ENCODE measurements around the gene CLCNKB. TPM values are rescaled to one million over a fixed set of nuclear protein-coding genes. Genes with fewer than 3 reads are reported as not detected.

CLCNKB gene
- total and polyA plus RNA-seq, 2 of the 13 experiments (the other 11 are each of a cell fraction or from before 2014, with no cell fraction given): 0.04 TPM; not detected in 1

- CTCF ChIA-PET (ENCODE audit: low intra/inter-chr PET ratio, low total read pairs): interaction anchor here (5.7 kb wide), 1 partner anchor 107 kb away, joined by 98 read pairs; no protein-coding TSS in a partner anchor
Measured at GRCh38 chr1:16080422-16081150, 37.0 kb downstream of the CLCNKB start.

More at GRCh38 chr1:16080422-16081150, 37.0 kb downstream of the CLCNKB start:
- in situ Hi-C loops (cut with HindIII; ENCODE audit: extremely low pct_ligation_motif_present, low pct_unique_long_range_greater_than_20kb): loop anchor here (5.0 kb wide), 1 partner anchor 37 kb away; no protein-coding TSS in a partner anchor
- intact Hi-C loops (cut with micrococcal nuclease; ENCODE audit: unreplicated experiment): no loop called here
- no peaks in the 10 kb centered on the region for H4K20me1 ChIP-seq (ENCODE audit: insufficient read depth, low read length)
- H3K9ac ChIP-seq (ENCODE audit: insufficient read depth, low read depth, low read length): no peak overlapping the region
- H3K79me2 ChIP-seq (ENCODE audit: insufficient read depth, low read length): no peaks in the 10 kb centered on the region
- POLR2A ChIA-PET: no interaction called here
- no peak overlapping the region for H3K4me2 ChIP-seq (ENCODE audit: low read depth, low read length)
- peaks cover 0 to 17% of the 10 kb centered on the region in 2 experiments; a peak in 2 of 5 replicates for H3K27me3 ChIP-seq (ENCODE audit: control insufficient read depth in 1 of 2, insufficient read depth in 2 of 2, low read length in 2 of 2)
- H3K36me3 ChIP-seq (replicated peaks in 1 of 2; ENCODE audit: control insufficient read depth in 1 of 2, insufficient read depth in 2 of 2, low read length in 2 of 2): no peaks in the 10 kb centered on the region
- DNase-seq (ENCODE audit: low spot score) (no peak), FAIRE-seq (no peak), ATAC-seq (no peak)
- no TSS peak for BruUV-seq (replicated peaks)
- 27% methylated on average over 4 of the region's 5 CpGs for WGBS (ENCODE audit: low lambda C conversion rate)
- H2AFZ ChIP-seq (ENCODE audit: low read length): no peak overlapping the region
- no peak for TF ChIP-seq ZNF383 (CRISPR knock-in tag; IDR thresholded peaks at IDR 0.05; ENCODE audit: borderline replicate concordance)
- TF ChIP-seq GABPB1 (CRISPR knock-in tag; IDR thresholded peaks at IDR 0.05): no peak
- TF ChIP-seq ATF5 (CRISPR knock-in tag; IDR thresholded peaks at IDR 0.05; ENCODE audit: low read depth): no peak
- no peak for TF ChIP-seq HNRNPH1 (optimal IDR thresholded peaks at IDR 0.05; ENCODE audit: low read depth, low read length)
- no peak for TF ChIP-seq BRCA1 (CRISPR knock-in tag; IDR thresholded peaks at IDR 0.05)
- TF ChIP-seq CAMTA2 (CRISPR knock-in tag; IDR thresholded peaks at IDR 0.05; ENCODE audit: borderline replicate concordance): no peak
- TF ChIP-seq ZNF24 (IDR thresholded peaks at IDR 0.05): no peak
- no peak for TF ChIP-seq ZNF674 (CRISPR knock-in tag; IDR thresholded peaks at IDR 0.05; ENCODE audit: low read depth)
- TF ChIP-seq, protein P1, sequence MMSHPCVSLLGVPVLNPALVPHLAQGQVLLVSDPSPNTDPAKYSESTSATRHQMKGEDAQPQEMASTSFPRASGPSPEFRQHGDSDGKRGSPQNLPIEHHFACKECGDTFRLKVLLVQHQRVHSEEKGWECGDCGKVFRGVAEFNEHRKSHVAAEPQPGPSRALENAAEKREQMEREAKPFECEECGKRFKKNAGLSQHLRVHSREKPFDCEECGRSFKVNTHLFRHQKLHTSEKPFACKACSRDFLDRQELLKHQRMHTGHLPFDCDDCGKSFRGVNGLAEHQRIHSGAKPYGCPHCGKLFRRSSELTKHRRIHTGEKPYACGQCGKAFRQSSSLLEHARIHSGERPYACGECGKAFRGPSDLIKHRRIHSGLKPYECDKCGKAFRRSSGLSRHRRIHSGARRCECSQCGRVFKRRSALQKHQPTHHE (CRISPR knock-in tag; IDR thresholded peaks at IDR 0.05; ENCODE audit: borderline replicate concordance): no peak
- H3K4me1 ChIP-seq (ENCODE audit: insufficient read depth, low read length): peaks cover 64% of the 10 kb centered on the region
- no peak overlapping the region for H3K4me3 ChIP-seq (replicated peaks in 1 of 3; ENCODE audit: insufficient read depth in 1 of 3, low read depth in 2 of 3, low read length in 3 of 3)
- H3K27ac ChIP-seq (ENCODE audit: extremely low read length, insufficient read depth, low read length): no peak overlapping the region
- H3K9me3 ChIP-seq (ENCODE audit: low read length): no peaks in the 10 kb centered on the region

All from HepG2 (cell line).